IMR-90 (cell line): Measurements from ENCODE around the gene ANO1. TPM values are rescaled to one million over a fixed set of nuclear protein-coding genes. Genes with fewer than 3 reads are reported as not detected.

ENCODE experiments used
- ATAC-seq: fragments of 200-7000 bp; cut with Tn5 transposase; 2 replicates; pipeline ENCODE4 v1.9.1; 2020; ENCODE audit warnings: low read depth, mild to moderate bottlenecking, moderate library complexity
- BruUV-seq: library from RNA; stranded (reverse); fragments of 400-500 nt; replicated peaks from 2 replicates; lab custom pipeline; 2021; lab: Mats Ljungman, UMichigan
- CTCF ChIA-PET: fragments of 300-600 bp; formaldehyde crosslinking; extraction: SDS; loops from one replicate; lab custom pipeline; 2021; ENCODE audit warnings: antibody characterized with exemption; lab: Yijun Ruan, JAX
- POLR2A ChIA-PET: fragments of 300-600 bp; sonication (Branson Sonifier 250); formaldehyde crosslinking; loops from one replicate; lab custom pipeline; 2022; ENCODE audit warnings: antibody characterized with exemption; ENCODE audit not compliant: unreplicated experiment; lab: Charles Lee
- DNase-seq: peaks from one replicate; pipeline ENCODE4 v3.0.0; 2013
- H2AFZ ChIP-seq: replicated peaks from 2 replicates; pipeline ENCODE3; 2013; ENCODE audit warnings: low read length, mild to moderate bottlenecking; ENCODE audit not compliant: poor library complexity
- H2AK5ac ChIP-seq: 2 replicates; pipeline ENCODE4 v1.6.1; 2013; ENCODE audit warnings: low read depth, low read length, inconsistent platforms
- H2AK9ac ChIP-seq: replicated peaks from 2 replicates; pipeline ENCODE3; 2013; ENCODE audit warnings: mild to moderate bottlenecking, low read depth, low read length, moderate library complexity; ENCODE audit not compliant: poor library complexity
- H2BK120ac ChIP-seq: 2 replicates; pipeline ENCODE4 v1.6.1; 2013; ENCODE audit warnings: low read depth, low read length, inconsistent platforms
- H2BK15ac ChIP-seq: 3 replicates; pipeline ENCODE4 v1.6.1; 2013; ENCODE audit warnings: low read depth, low read length, inconsistent platforms
- H2BK20ac ChIP-seq: 2 replicates; pipeline ENCODE4 v1.6.1; 2013; ENCODE audit warnings: low read depth, mild to moderate bottlenecking, inconsistent platforms, low read length, moderate library complexity
- H2BK5ac ChIP-seq: 2 replicates; pipeline ENCODE4 v1.6.1; 2013; ENCODE audit warnings: mild to moderate bottlenecking, low read depth, low read length, inconsistent platforms; ENCODE audit not compliant: poor library complexity, severe bottlenecking
- H3K14ac ChIP-seq: replicated peaks from 2 replicates; pipeline ENCODE4 v1.6.1; 2013; ENCODE audit warnings: low read depth, low read length, inconsistent platforms
- H3K18ac ChIP-seq: 2 replicates; pipeline ENCODE4 v1.6.1; 2013; ENCODE audit warnings: low read depth, low read length, control low read depth
- H3K23ac ChIP-seq: 2 replicates; pipeline ENCODE4 v1.6.1; 2013; ENCODE audit warnings: low read depth, low read length, inconsistent platforms
- H3K27ac ChIP-seq: 2 replicates; pipeline ENCODE4 v1.5.1; 2013; ENCODE audit warnings: mild to moderate bottlenecking, control low read depth, low read length; ENCODE audit not compliant: insufficient read depth
- H3K27me3 ChIP-seq: 2 replicates; pipeline ENCODE4 v1.6.1; 2013; ENCODE audit warnings: low read length; ENCODE audit not compliant: control insufficient read depth, insufficient read depth
- H3K36me3 ChIP-seq: 2 replicates; pipeline ENCODE4 v1.6.1; 2013; ENCODE audit warnings: low read length, mixed read lengths; ENCODE audit not compliant: control insufficient read depth, insufficient read depth
- H3K4ac ChIP-seq: 2 replicates; pipeline ENCODE4 v1.6.1; 2013; ENCODE audit warnings: low read depth, low read length, inconsistent platforms
- H3K4me1 ChIP-seq: 2 replicates; pipeline ENCODE4 v1.6.1; 2013; ENCODE audit warnings: low read length, mixed read lengths; ENCODE audit not compliant: control insufficient read depth, insufficient read depth
- H3K4me2 ChIP-seq: 2 replicates; pipeline ENCODE4 v1.6.1; 2013; ENCODE audit warnings: low read depth, mild to moderate bottlenecking, control low read depth, low read length, moderate library complexity
- H3K4me3 ChIP-seq: 2 replicates; pipeline ENCODE4 v1.5.1; 2013; ENCODE audit warnings: low read depth, mild to moderate bottlenecking, control low read depth, low read length, moderate library complexity; ENCODE audit not compliant: insufficient read depth
- H3K56ac ChIP-seq: 2 replicates; pipeline ENCODE4 v1.6.1; 2013; ENCODE audit warnings: low read length, inconsistent platforms; ENCODE audit not compliant: insufficient read depth; ENCODE audit errors: extremely low read depth
- H3K79me1 ChIP-seq, 2 experiments: 2 replicates each; pipeline ENCODE4 v1.6.1; 2013; ENCODE audit warnings: low read length in 2 of 2, inconsistent platforms in 1 of 2, low read depth in 1 of 2
- H3K9ac ChIP-seq: 2 replicates; pipeline ENCODE4 v1.6.1; 2013; ENCODE audit warnings: low read depth, low read length, control low read depth
- H3K9me1 ChIP-seq: 2 replicates; pipeline ENCODE4 v1.6.1; 2013; ENCODE audit warnings: low read length, inconsistent platforms; ENCODE audit not compliant: insufficient read depth
- H3K9me3 ChIP-seq: 2 replicates; pipeline ENCODE4 v1.6.1; 2013; ENCODE audit warnings: low read length; ENCODE audit not compliant: control insufficient read depth, insufficient read depth
- H4K20me1 ChIP-seq: 2 replicates; pipeline ENCODE4 v1.6.1; 2013; ENCODE audit warnings: low read length, inconsistent platforms; ENCODE audit not compliant: insufficient read depth
- H4K5ac ChIP-seq: 2 replicates; pipeline ENCODE4 v1.6.1; 2013; ENCODE audit warnings: mild to moderate bottlenecking, low read depth, low read length, control low read depth
- H4K8ac ChIP-seq, 2 experiments: 2 replicates each; pipeline ENCODE4 v1.6.1; 2013; ENCODE audit warnings: low read depth in 2 of 2, low read length in 2 of 2, control low read depth in 1 of 2, inconsistent platforms in 1 of 2
- H4K91ac ChIP-seq: 2 replicates; pipeline ENCODE4 v1.6.1; 2013; ENCODE audit warnings: low read depth, low read length, inconsistent platforms; ENCODE audit not compliant: insufficient read depth
- CEBPB ChIP-seq: IDR thresholded peaks from 2 replicates; pipeline ENCODE4 v1.6.1; 2012; ENCODE audit warnings: low read depth, low read length, improper control_type of control experiment
- CHD1 ChIP-seq: IDR thresholded peaks from 2 replicates; pipeline ENCODE4 v1.6.1; 2012; ENCODE audit warnings: low read depth, low read length, improper control_type of control experiment
- SMC3 ChIP-seq: fragments of 150-350 bp; IDR thresholded peaks from 2 replicates; pipeline ENCODE4 v1.6.1; 2016; ENCODE audit warnings: low read depth, mild to moderate bottlenecking, antibody characterized with exemption, low read length, moderate library complexity
- WGBS, 2 experiments: methylation state at CpG; one replicate each; pipeline versions ENCODE4 v1.1.5 to v1.1.7; 2013; ENCODE audit warnings: missing lambda C conversion rate in 2 of 2; ENCODE audit not compliant: insufficient read length in 1 of 2; ENCODE audit errors: extremely low coverage in 2 of 2; 5-methylcytosine and 5-hydroxymethylcytosine counted together
- dilution Hi-C: fragments of 300-500 bp; cut with HindIII; formaldehyde crosslinking; loops from one replicate; pipeline ENCODE4 v1.14.3; 2018; ENCODE audit warnings: low sequenced_read_pairs; ENCODE audit not compliant: unreplicated experiment
- in situ Hi-C: fragments of 300-500 bp; cut with MboI; formaldehyde crosslinking; loops from 3 replicates; pipeline ENCODE4 v1.14.3; 2019; ENCODE audit warnings: low sequenced_read_pairs, inconsistent platforms, mixed read lengths
- intact Hi-C: fragments of 100-400 bp; cut with micrococcal nuclease; formaldehyde crosslinking; loops from 2 replicates; pipeline ENCODE4 v1.10.0; 2022
- polyA plus RNA-seq, 3 experiments: library from polyadenylated mRNA; depleted of rRNA; stranded (reverse); fragments of >200 nt; gene quantifications; 2 replicates each; pipeline ENCODE4 v1.2.3, GENCODE V29; 2012; ENCODE audit warnings: low replicate concordance in 1 of 3
- total RNA-seq: library from RNA; depleted of rRNA; stranded (reverse); fragments of >200 nt; gene quantifications from 2 replicates; pipeline ENCODE4 v1.2.3, GENCODE V29; 2012
- TF ChIP-seq, protein P1 (sequence below): fragments of 150-350 bp; IDR thresholded peaks from 2 replicates; pipeline ENCODE4 v1.6.1; 2016; ENCODE audit warnings: low read depth, mild to moderate bottlenecking, low read length, moderate library complexity, borderline replicate concordance

Gene ANO1
- total and polyA plus RNA-seq, 2 of the 4 experiments (the other 2 are of a cell fraction): 4.1 to 10.7 TPM

DNA sequence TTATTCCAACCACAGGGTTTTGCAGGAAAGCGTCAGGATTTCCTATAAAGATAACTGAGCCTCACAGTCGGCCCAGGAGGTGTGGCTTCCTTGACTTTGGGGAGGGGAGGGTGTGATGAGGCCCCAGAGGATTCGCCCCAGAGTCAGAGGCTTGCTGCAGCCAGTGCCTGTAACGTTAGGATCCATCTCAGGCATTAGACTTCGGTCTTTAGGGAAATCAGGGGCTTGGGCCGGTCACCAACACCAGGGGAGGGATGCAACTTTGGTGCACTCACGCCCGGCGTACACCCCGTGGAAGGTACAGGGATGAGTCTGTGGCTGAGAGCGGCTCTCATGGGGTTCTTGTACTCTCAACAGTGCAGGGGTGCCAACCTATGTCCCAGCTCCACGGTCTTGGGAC lies 5.7 kb upstream of the ANO1 start:
- H3K4ac ChIP-seq: no peak overlapping the region
- H2BK15ac ChIP-seq: no peak overlapping the region
- WGBS, 2 experiments: 40% methylated on average over 1 of the region's 12 CpGs; no CpG with 5 or more reads in 1 of the 2 experiments
- peak overlapping the region; percentile 28; the same call in 1 of the 2 replicates for H2AK5ac ChIP-seq
- no peak overlapping the region for H3K4me3 ChIP-seq
- no peak overlapping the region for H3K18ac ChIP-seq
- H3K4me2 ChIP-seq: no peak overlapping the region
- 0 out of 2 replicates have a peak, but pooled peaks cover 4% of the 10 kb centered on the region for H4K20me1 ChIP-seq
- in situ Hi-C loops: no loop called here
- DNase-seq (no peak), ATAC-seq (no peak)
- no peak overlapping the region for H2AFZ ChIP-seq
- no peak overlapping the region for H3K9ac ChIP-seq
- H3K9me3 ChIP-seq: no peaks in the 10 kb centered on the region
- dilution Hi-C loops: no loop called here
- no peak overlapping the region for H4K8ac ChIP-seq
- H3K27ac ChIP-seq: no peak overlapping the region
- no peak overlapping the region for H2BK5ac ChIP-seq
- H3K36me3 ChIP-seq: no peaks in the 10 kb centered on the region
- H3K23ac ChIP-seq: no peak overlapping the region
- H4K91ac ChIP-seq: no peak overlapping the region
- H3K79me1 ChIP-seq: peaks cover 0 to 12% of the 10 kb centered on the region in 2 experiments; a peak in 2 of 4 replicates
- H2AK9ac ChIP-seq: no peak overlapping the region
- no peak for TF ChIP-seq CHD1
- TF ChIP-seq, protein P1, sequence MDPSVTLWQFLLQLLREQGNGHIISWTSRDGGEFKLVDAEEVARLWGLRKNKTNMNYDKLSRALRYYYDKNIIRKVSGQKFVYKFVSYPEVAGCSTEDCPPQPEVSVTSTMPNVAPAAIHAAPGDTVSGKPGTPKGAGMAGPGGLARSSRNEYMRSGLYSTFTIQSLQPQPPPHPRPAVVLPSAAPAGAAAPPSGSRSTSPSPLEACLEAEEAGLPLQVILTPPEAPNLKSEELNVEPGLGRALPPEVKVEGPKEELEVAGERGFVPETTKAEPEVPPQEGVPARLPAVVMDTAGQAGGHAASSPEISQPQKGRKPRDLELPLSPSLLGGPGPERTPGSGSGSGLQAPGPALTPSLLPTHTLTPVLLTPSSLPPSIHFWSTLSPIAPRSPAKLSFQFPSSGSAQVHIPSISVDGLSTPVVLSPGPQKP: no peak
- no peak for TF ChIP-seq SMC3
- TF ChIP-seq CEBPB: no peak
- ChIA-PET CTCF (no interaction called here), POLR2A (no interaction called here)
- H3K4me1 ChIP-seq: peaks cover 10% of the 10 kb centered on the region
- no peak overlapping the region for H3K14ac ChIP-seq
- H2BK20ac ChIP-seq: no peak overlapping the region
- intact Hi-C loops: loop anchor here (5.0 kb wide), 1 partner anchor 135 kb away; no protein-coding TSS in a partner anchor
- peaks cover 2% of the 10 kb centered on the region; the same call in 1 of the 2 replicates for H3K27me3 ChIP-seq
- no peak overlapping the region for H2BK120ac ChIP-seq
- no peak overlapping the region for H3K56ac ChIP-seq
- no peaks in the 10 kb centered on the region for H3K9me1 ChIP-seq
- no peak overlapping the region for H4K5ac ChIP-seq
- no TSS peak for BruUV-seq
